ENCODE results near the gene PDHX. TPM values are rescaled to one million over a fixed set of nuclear protein-coding genes. Genes with fewer than 3 reads are reported as not detected.
A peak's percentile ranks its signal among the peaks of the same experiment; 100 is the strongest.
"Not testable (repeated sequence)": the region's sequence is repeated elsewhere in the genome, so short reads cannot be mapped to it uniquely, and the experiment has no call there.

The PDHX gene
- total RNA-seq, 1 donor from 2014 or later, result 47.1 TPM

DNA sequence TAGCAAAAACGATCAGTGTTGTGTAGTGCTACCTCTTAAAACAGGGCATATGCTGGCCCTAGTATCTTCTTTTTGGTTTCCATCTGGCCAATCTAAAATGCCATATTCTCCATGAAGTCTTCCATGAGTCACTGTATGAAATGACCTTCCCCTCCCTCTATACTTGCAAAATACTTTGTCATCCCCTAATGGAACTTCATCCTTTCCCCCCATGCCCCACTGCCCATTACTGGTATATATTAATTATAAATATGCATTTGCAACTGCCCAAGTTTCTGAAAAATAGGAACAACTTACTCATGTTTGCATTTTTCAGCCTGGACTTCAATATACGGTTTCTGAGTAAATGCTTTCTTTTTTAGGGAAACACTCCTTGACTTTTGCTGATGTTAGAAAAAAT, 4.7 kb upstream of the PDHX start:
- DNase-seq, result no peak

- not testable (repeated sequence) for DNase-seq
These were observed 2.9 kb upstream of the PDHX start for GRCh38 chr11:34913556-34913955.

GRCh38 chr11:34915136-34916014, 1.0 kb upstream of the PDHX start:
- peak; percentile 37 for DNase-seq

DNA sequence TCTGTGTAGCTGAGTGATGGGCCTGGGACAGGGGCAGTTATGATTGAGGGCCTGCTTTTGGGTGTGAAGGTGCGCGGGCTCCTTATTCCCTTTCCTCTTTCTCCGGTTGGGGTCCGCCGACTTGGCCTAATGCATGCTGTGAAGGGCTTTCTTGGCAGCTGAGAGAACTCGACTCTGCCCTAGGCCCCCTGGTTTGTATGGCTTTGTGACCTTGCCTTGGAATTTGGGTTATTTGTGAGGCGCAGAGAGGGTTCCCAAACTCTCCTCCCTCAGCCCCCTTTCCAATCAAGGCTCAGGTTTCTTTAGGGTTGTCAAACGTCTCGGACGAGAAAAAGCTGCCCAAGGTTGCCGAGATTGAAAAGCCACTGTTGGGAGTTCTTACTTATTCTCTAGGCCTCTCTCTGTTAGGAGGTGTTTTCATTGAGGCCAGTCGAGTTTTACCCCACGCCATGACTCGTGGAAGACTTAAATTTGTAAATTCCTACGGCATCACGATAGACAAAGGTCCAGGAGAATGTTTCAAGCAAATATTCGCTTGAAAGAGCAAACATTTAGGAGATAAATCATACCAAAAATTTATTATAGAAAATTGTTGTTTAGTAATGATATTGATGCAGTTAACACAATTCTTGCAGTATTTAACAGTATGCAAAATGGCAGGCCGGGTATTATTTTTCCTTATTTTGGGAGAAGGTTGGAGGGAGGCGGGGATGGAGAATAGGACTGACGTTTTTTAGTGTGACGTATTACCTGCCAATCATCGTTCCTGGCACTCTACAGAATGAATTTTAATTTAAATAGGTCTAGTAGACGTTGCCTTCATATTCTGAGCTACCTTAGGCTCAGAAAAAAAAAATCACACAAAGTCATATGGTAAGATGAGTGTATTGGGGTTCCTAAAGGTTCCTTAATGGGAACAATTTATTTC, 689 bp downstream of the PDHX start:
- no peak for DNase-seq

GRCh38 chr11:34921156-34921555, 4.7 kb downstream of the PDHX start:
- no peak for DNase-seq

DNA sequence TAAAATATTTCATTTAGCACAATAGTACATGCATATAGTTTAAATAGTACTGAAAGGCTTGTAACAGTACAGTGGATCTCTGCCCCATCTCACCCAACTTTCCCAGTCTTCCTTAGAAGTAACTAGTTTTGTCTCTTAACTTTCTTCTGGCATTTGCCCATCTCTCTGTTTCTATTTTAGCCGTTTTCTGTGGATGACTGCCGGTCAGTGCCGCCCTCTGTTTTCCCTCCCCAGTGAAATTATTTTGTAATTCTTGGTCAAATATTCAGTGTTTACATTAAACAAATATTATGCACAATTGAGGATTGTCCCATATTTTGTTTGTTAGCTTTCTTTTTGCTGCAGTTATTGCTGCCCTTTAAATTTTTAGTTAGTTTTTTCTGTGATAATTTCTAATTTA, 8.3 kb downstream of the PDHX start:
- no peak for DNase-seq

DNA sequence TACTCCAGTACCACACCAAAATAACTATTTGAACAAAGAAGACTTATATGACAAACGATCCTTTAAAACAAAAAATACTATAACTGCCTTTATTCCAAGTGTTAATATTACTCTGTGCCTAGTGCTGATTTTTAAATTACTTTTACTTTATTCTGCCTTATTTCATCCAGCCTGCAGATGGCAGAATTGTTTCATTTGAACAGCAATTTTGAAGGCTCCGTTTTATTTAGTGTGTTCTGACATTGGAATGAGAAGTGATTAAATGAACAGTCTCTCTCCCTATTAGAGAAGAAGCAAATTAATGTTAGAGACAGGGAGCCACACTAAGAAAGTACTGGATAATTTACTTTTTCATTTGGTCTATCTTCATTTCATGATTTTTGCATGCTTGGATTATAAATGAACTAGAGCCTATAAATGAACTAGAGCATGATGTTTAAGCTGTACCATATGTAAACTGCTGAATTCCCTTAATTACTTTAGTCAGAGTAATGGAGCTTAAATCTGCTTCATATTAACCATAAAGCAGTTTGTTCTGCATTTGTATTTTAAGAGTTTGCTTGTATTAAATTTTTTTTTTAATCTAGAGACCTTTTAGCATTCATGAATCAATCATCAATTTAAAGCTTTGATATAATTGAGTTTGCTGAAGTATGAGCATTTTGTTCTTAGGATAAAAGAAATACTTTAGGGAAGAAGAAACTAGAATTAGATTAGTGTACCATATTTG, 9.8 kb downstream of the PDHX start:
- no peak for DNase-seq

DNA sequence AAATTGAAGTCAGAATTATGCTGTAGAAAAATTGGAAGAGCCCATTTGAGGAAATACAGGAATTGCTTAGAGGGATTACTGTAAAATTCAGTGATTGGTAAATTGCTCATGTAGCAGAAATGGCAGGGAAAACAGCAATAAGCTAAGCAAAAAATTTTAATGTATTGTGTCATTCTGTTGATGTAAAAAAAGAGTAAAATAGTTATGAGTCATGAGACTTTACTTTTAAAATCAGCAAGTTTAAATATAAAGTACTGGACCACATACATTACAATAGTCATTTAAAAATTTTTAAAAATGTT, 10.4 kb downstream of the PDHX start:
- no peak for DNase-seq

DNA sequence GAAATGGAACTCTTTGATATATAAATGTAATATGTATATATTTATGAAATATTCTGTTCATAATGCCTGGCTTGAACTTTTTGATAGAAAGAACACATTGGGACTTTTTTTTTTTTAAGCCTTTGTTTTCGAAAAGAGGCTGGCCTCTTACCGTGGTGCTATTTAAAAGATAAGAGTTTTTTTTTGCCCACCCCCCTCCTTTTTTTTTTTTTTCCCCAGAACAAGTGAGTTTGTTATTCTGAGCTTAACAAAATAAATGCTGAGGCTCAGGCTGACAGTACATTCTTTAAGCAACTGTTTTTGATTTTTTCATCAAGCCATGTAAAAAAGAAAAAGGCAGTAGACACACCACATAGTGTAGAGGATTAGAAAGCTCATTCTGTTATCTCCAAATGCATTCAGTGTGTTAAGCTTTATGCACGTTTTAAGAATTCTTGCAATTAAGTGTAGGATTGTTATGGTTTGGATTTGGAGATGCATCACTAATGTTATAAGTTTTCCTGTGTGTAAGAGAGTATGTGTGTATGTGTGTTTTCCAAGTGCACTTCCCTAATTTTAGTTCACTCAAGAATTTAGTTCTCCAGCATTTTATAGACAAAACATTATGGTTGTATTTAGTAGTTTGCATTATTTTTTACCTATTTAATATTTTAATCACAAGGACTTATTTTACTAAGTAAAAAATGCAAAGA, 12.0 kb downstream of the PDHX start:
- no peak for DNase-seq

DNA sequence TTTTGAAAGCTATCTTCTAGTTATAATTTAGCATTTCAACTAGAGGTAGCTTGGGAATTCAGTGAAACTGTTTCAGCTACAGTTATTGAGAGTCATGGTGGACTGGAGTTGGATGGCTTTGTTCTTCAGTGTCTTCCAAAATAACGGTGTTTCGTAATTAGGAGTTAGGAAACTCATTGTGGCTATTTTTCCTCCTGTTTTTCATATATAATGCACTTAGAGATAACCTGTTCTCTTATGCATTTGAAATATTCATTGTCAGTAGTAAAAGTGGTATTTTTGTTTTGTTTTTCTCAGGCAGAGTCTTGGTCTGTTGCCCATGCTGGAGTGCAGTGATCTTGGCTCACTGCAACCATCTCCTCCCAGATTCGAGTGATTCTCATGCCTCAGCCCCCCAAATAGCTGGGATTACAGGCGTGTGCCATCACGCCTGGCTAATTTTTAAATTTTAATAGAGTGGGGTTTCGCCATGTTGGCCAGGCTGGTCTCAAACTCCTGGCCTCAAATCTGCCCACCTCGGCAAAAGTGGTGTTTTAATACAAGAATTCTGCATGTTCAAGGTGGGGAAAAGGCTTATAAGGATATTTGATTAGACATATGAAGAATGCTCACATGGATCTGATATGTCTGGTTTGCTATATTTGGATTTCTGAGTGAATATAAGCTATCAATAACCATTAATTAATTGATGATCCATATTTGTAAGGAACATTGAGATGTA, 12.7 kb downstream of the PDHX start:
- DNase-seq, result no peak

DNA sequence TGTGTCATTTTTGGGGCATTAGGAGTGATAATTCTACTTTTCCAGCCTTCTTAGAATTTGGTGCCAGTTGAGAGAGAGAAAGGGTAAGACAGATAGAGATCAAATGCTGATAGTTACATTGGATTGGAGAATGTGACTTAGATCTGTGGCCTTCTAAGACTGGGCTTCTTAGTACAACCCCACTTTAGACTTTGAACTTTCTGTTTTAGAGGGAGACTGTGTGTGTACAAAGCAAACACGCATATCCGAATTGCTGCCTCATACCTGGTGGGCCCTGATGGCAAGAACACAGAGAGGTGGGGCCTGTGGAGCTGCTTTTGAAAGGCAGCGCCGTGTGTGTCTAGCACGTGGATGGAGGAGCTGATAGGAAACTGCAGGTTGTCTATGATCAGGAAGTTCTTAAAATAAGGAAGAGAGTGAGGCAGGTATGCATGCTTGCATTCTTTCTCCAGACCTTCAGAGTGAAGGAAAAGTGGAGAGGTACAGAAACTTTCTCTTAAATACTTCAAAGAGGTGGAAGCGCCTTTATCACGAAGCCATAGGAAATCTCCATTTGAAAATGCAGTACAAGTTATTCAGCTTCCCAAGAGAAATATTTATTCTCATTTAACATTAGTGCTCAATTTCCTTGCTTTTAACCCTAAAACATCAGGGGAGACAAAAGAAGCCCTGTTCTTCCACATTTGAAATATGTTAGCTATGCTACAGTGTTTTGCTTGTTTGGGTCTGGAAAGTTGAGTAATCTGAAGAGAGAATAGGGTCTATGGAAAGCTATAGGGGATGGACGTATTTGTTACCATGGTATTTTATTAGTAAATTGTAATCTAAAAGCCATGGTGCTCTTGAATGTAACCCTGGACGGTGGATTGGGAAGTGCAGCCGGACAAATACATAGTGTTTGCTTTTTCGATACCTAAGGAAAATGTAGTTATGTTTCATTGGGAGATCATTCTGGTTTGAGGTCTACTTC, 13.7 kb downstream of the PDHX start:
- DNase-seq, result no peak

DNA sequence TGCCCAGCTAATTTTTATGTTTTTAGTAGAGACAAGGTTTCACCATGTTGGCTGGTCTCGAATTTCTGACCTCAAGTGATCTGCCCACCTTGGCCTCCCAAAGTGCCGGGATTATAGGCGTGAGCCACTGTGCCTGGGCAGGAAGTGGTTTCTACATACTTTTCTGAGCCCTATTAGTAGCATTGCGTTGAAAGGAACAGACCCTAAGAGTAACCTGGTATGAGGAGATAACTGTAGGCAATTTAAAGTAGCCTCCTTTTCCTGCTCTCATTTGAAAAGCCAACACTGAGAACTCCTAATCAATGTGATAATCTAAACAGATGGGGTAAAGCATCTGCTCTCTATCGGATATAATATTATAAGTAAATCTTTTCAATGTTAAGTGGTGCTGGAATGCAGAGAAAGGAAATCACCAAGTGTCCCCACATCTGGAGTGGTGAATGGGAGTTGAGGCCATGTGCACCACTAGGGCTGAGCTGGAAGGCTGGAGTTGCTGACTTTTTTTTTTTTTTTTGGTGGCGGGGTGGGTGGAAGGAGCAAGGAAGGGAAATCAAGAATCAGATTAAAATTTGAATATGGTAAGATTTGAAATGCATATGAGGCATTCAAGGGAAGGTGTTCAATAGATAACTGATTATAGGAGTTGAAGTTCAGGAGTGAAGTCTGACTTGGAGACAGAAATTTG, 20.7 kb downstream of the PDHX start:
- DNase-seq, result no peak

- no peak for DNase-seq
These were observed 22.2 kb downstream of the PDHX start for GRCh38 chr11:34938611-34939010.

DNA sequence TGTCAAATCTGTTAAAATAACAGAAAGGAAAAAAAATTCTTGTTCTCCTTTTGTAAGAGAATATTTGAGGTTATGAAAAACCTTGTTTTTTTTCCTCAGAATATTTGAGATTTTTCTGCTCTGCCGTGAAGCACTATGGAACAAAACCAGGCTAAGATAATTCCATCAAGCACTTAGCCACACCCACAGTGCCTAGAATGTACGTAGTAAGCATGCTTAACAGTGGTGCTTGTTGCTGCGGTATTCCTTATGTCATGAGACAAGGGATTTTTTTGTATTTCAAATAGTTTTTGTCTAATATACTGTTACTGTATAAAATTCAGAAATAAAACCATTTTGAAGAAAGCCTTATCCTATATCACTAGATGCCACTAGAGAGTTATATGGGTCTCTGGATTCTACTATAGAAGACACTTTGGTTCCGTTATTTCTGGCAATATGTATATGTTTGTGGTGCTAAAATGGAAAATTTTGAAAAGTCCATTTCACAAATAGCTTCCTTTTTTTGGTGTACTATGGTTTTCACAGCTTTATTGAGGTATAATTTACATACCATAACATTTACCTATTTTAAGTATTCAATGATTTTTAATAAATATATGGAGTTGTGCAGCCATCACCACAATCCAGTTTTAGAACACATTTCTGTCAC, 23.7 kb downstream of the PDHX start:
- DNase-seq, result no peak

DNA sequence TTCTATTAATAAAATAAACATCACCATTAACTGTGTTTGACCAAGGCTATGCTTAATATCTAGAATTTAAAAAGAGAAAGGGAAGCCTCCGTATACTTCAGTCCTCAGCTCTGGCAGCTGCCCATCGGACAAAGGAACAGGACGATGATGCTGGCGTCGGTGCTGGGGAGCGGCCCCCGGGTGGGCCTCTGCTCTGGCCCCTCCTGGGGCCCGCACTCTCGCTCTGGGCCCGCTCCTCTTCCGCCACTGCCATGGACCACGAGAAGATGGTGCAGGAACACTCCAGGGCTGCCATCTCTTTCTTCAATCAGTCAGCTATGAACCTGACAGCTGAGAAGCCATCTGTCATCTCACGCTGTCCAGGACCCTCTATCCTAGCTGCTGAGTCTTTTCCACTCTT, 25.3 kb downstream of the PDHX start:
- no peak for DNase-seq

- no peak for DNase-seq
These were observed 28.3 kb downstream of the PDHX start for GRCh38 chr11:34944692-34945091.

- no peak for DNase-seq
These were observed 32.3 kb downstream of the PDHX start for GRCh38 chr11:34948696-34949095.

- no peak for DNase-seq
These were observed 37.5 kb downstream of the PDHX start for GRCh38 chr11:34953955-34954354.

DNA sequence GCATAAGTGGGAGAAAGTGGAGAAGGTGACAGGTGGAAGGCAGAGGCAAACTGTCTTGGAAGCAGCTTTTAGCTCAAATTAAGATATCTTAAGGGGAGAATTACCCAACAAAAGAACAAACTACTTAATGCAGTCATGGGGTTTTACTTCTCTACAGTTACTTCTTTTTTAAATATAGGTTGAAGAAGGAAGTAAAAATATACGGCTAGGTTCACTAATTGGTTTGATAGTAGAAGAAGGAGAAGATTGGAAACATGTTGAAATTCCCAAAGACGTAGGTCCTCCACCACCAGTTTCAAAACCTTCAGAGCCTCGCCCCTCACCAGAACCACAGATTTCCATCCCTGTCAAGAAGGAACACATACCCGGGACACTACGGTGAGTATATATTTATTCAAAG, 40.8 kb downstream of the PDHX start:
- no peak for DNase-seq
